Peyer's patch (tissue), 4 donors: ENCODE data around the gene CDC42EP2.

ENCODE experiments used
- POLR2A ChIP-seq, 2 donors: fragments of 450-650 bp; IDR thresholded peaks; one replicate each; pipeline ENCODE4 v1.5.1; 2017; ENCODE audit warnings: antibody characterized with exemption in 2 of 2, mild to moderate bottlenecking in 2 of 2, moderate library complexity in 2 of 2
- TF ChIP-seq, protein P1 (sequence below), 6 experiments: fragments of 450-650 bp in 4 of 6; fragments of 200-600 bp in 2 of 6; sonication (generic) in 1 of 6; IDR thresholded peaks; one replicate each; pipeline ENCODE4 v1.5.1; 2017 to 2019; ENCODE audit warnings: antibody characterized with exemption in 6 of 6, mild to moderate bottlenecking in 3 of 6, moderate library complexity in 1 of 6

DNA sequence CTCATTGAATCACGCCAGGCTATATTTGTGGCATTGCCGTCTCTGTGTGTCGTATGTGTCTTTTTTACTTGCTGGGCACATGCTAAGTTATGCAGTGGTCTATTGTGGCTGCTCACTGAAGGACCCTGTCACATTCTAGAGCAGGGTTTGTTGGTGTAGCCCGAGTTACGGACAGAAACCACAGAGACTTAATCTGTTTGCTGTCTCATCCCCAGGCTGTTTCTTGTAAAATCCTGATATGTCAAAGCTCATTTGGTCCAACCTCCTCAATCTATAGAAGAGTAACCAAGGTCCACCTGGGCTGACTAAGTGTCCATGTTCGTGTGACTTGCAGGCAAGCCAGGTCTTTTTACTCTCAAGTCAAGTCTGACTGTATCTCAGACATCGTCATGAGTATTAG is 24.0 kb downstream of the CDC42EP2 start:
- TF ChIP-seq POLR2A (IDR thresholded peaks at IDR 0.05) = no peak
- TF ChIP-seq, protein P1, sequence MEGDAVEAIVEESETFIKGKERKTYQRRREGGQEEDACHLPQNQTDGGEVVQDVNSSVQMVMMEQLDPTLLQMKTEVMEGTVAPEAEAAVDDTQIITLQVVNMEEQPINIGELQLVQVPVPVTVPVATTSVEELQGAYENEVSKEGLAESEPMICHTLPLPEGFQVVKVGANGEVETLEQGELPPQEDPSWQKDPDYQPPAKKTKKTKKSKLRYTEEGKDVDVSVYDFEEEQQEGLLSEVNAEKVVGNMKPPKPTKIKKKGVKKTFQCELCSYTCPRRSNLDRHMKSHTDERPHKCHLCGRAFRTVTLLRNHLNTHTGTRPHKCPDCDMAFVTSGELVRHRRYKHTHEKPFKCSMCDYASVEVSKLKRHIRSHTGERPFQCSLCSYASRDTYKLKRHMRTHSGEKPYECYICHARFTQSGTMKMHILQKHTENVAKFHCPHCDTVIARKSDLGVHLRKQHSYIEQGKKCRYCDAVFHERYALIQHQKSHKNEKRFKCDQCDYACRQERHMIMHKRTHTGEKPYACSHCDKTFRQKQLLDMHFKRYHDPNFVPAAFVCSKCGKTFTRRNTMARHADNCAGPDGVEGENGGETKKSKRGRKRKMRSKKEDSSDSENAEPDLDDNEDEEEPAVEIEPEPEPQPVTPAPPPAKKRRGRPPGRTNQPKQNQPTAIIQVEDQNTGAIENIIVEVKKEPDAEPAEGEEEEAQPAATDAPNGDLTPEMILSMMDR (IDR thresholded peaks at IDR 0.05) = no peak
